Endothelial cell of umbilical vein (primary cell): ENCODE data around the gene ZSCAN12. TPM values are rescaled to one million over a fixed set of nuclear protein-coding genes. Genes with fewer than 3 reads are reported as not detected.

Experiments
- BruUV-seq: library from RNA; stranded (reverse); fragments of 400-500 nt; replicated peaks from 2 replicates; lab custom pipeline; 2021; lab: Mats Ljungman, UMichigan
- CTCF ChIA-PET: fragments of 300-600, 350-600 bp; sonication (Branson Sonifier 250); formaldehyde crosslinking; loops from one replicate; lab custom pipeline; 2021; ENCODE audit warnings: antibody characterized with exemption, inconsistent platforms; lab: Charles Lee
- POLR2A ChIA-PET: fragments of 300-600, 350-600 bp; sonication (Branson Sonifier 250); formaldehyde crosslinking; loops from one replicate; lab custom pipeline; 2021; ENCODE audit warnings: antibody characterized with exemption, inconsistent platforms; lab: Charles Lee
- DNase-seq: peaks from one replicate; pipeline ENCODE4 v3.0.0-alpha.2; 2011; ENCODE audit warnings: low read depth, low spot score
- FAIRE-seq: peaks from 2 replicates; lab custom pipeline; 2011; peaks lifted over from hg19 to GRCh38; lab: Jason Lieb, UNC
- H2AFZ ChIP-seq: 2 replicates; pipeline ENCODE4 v1.6.0; 2012; ENCODE audit warnings: low read depth, low read length, control low read depth, inconsistent platforms
- H3K27ac ChIP-seq: 2 replicates; pipeline ENCODE4 v1.5.1; 2011; ENCODE audit warnings: low read depth, mild to moderate bottlenecking, control low read depth, low read length, moderate library complexity; ENCODE audit not compliant: insufficient read depth
- H3K27me3 ChIP-seq, 2 experiments: 2 replicates each; pipeline versions ENCODE4 v1.6.0 to v1.6.1; 2011; ENCODE audit warnings: low read length in 2 of 2, mixed read lengths in 1 of 2; ENCODE audit not compliant: control insufficient read depth in 2 of 2, insufficient read depth in 2 of 2
- H3K36me3 ChIP-seq, 2 experiments: 2 replicates in 1 of 2; 3 replicates in 1 of 2; pipeline ENCODE4 v1.5.1; 2011; ENCODE audit warnings: low read length in 2 of 2, mild to moderate bottlenecking in 1 of 2, moderate library complexity in 1 of 2; ENCODE audit not compliant: control insufficient read depth in 2 of 2, insufficient read depth in 2 of 2; ENCODE audit errors: extremely low read depth in 1 of 2
- H3K4me1 ChIP-seq: 3 replicates; pipeline ENCODE4 v1.5.1; 2011; ENCODE audit warnings: mild to moderate bottlenecking, low read length; ENCODE audit not compliant: control insufficient read depth, insufficient read depth; ENCODE audit errors: extremely low read depth
- H3K4me2 ChIP-seq: 2 replicates; pipeline ENCODE4 v1.6.1; 2011; ENCODE audit warnings: low read length, control low read depth, mixed read lengths; ENCODE audit not compliant: insufficient read depth
- H3K4me3 ChIP-seq, 3 experiments: fragments of 200-600 bp in 1 of 3; sonication (generic), shearing (Covaris generic) in 1 of 3; replicated peaks in 1 of 3; 2 replicates each; pipeline ENCODE4 v1.5.1; 2011 to 2016; ENCODE audit warnings: control low read depth in 3 of 3, low read length in 3 of 3, mild to moderate bottlenecking in 2 of 3, inconsistent platforms in 1 of 3, low read depth in 1 of 3, moderate library complexity in 1 of 3; ENCODE audit not compliant: insufficient read depth in 1 of 3
- H3K79me2 ChIP-seq: 2 replicates; pipeline ENCODE4 v1.6.0; 2012; ENCODE audit warnings: low read length, inconsistent platforms; ENCODE audit not compliant: control insufficient read depth, insufficient read depth
- H3K9ac ChIP-seq: replicated peaks from 2 replicates; pipeline ENCODE3; 2011; ENCODE audit warnings: low read length, control low read depth; ENCODE audit not compliant: insufficient read depth; ENCODE audit errors: extremely low read depth
- H3K9me1 ChIP-seq: replicated peaks from 3 replicates; pipeline ENCODE4 v1.6.0; 2011; ENCODE audit warnings: mild to moderate bottlenecking, low read length; ENCODE audit not compliant: control insufficient read depth, insufficient read depth; ENCODE audit errors: extremely low read depth
- H3K9me3 ChIP-seq: replicated peaks from 2 replicates; pipeline ENCODE4 v1.5.1; 2012; ENCODE audit warnings: low read length, inconsistent platforms; ENCODE audit not compliant: control insufficient read depth, insufficient read depth
- H4K20me1 ChIP-seq: replicated peaks from 2 replicates; pipeline ENCODE3; 2011; ENCODE audit warnings: mild to moderate bottlenecking, low read length; ENCODE audit not compliant: control insufficient read depth, insufficient read depth; ENCODE audit errors: extremely low read depth
- CTCF ChIP-seq, 2 donors: IDR thresholded peaks; 1 replicate in 1 of 2; 2 replicates in 1 of 2; pipeline ENCODE4 v1.5.1; 2011; ENCODE audit warnings: low read length in 2 of 2, mild to moderate bottlenecking in 2 of 2, moderate library complexity in 2 of 2, control low read depth in 1 of 2, inconsistent platforms in 1 of 2, low read depth in 1 of 2; ENCODE audit not compliant: insufficient read depth in 1 of 2; ENCODE audit errors: extremely low read depth in 1 of 2
- EZH2 ChIP-seq: IDR thresholded peaks from 2 replicates; pipeline ENCODE4 v1.6.1; 2012; ENCODE audit warnings: borderline replicate concordance, low read depth, mild to moderate bottlenecking, moderate library complexity, low read length, inconsistent platforms; ENCODE audit not compliant: severe bottlenecking
- FOS ChIP-seq: IDR thresholded peaks from 2 replicates; pipeline ENCODE4 v1.6.1; 2011; ENCODE audit warnings: mild to moderate bottlenecking, low read length, moderate library complexity, borderline replicate concordance; ENCODE audit not compliant: insufficient read depth
- GATA2 ChIP-seq: IDR thresholded peaks from 2 replicates; pipeline ENCODE4 v1.7.0; 2011; ENCODE audit warnings: low read depth, mild to moderate bottlenecking, moderate library complexity, mixed read lengths, low read length; ENCODE audit not compliant: insufficient read length, insufficient read depth
- JUN ChIP-seq: IDR thresholded peaks from 2 replicates; pipeline ENCODE4 v1.6.1; 2011; ENCODE audit warnings: borderline replicate concordance, low read depth; ENCODE audit not compliant: insufficient read length, insufficient read depth
- MAX ChIP-seq: IDR thresholded peaks from 2 replicates; pipeline ENCODE4 v1.6.1; 2011; ENCODE audit not compliant: insufficient read depth, insufficient read length
- MYC ChIP-seq: IDR thresholded peaks from one replicate; pipeline ENCODE4 v1.6.1; 2011; ENCODE audit warnings: mild to moderate bottlenecking, low read depth, low read length
- POLR2A ChIP-seq: IDR thresholded peaks from 2 replicates; pipeline ENCODE4 v1.6.1; 2012; ENCODE audit warnings: low read depth, mild to moderate bottlenecking, control low read depth, low read length
- POLR2AphosphoS5 ChIP-seq: IDR thresholded peaks from 2 replicates; pipeline ENCODE4 v1.6.1; 2012; ENCODE audit warnings: low read depth, mild to moderate bottlenecking, control low read depth, low read length, moderate library complexity; ENCODE audit not compliant: insufficient read depth
- dilution Hi-C: fragments of 300-500 bp; cut with MboI; formaldehyde crosslinking; loops from one replicate; pipeline ENCODE4 v1.15.0; 2019; ENCODE audit warnings: low sequenced_read_pairs; ENCODE audit not compliant: extremely low pct_ligation_motif_present
- intact Hi-C: fragments of 100-400 bp; cut with micrococcal nuclease; formaldehyde crosslinking; loops from one replicate; pipeline ENCODE4 v1.10.0; 2022
- polyA plus RNA-seq, 4 experiments: library from polyadenylated mRNA; depleted of rRNA in 3 of 4; stranded (reverse) in 3 of 4; unstranded in 1 of 4; fragments of >200 nt; gene quantifications; 2 replicates each; pipeline versions ENCODE4 v1.2.1 to v1.2.3, GENCODE V29; 2011 to 2012; ENCODE audit warnings: missing spikeins in 1 of 4
- total RNA-seq: library from RNA; stranded (reverse); gene quantifications from 2 replicates; pipeline ENCODE4 v1.2.3, GENCODE V29; 2021

ZSCAN12 gene
- total and polyA plus RNA-seq, 2 donors (not counting 3 experiments of a cell fraction or from before 2014, with no cell fraction given) = 1.3 to 4.4 TPM

GRCh38 chr6:28333599-28334018, 65.9 kb downstream of the ZSCAN12 start:
- ChIA-PET CTCF (interaction anchor here (2.3 kb wide), 1 partner anchor 22 kb away, joined by 9 read pairs; no protein-coding TSS in a partner anchor), POLR2A (no interaction called here)
- H4K20me1 ChIP-seq = no peaks in the 10 kb centered on the region
- no peak overlapping the region for H3K9ac ChIP-seq
- BruUV-seq = no TSS peak
- FAIRE-seq (no peak), DNase-seq (no peak)
- peaks cover 15% of the 10 kb centered on the region for H3K4me1 ChIP-seq
- no peak overlapping the region for H3K4me2 ChIP-seq
- no peak for TF ChIP-seq GATA2
- TF ChIP-seq CTCF (IDR thresholded peaks at IDR 0.05; ENCODE audit: extremely low read depth in 1 of 2, insufficient read depth in 1 of 2, low read depth in 1 of 2, low read length in 2 of 2) = no peak
- no peak for TF ChIP-seq MYC
- TF ChIP-seq FOS = no peak
- TF ChIP-seq JUN = no peak
- no peak for TF ChIP-seq POLR2A
- TF ChIP-seq POLR2AphosphoS5 = no peak
- TF ChIP-seq EZH2 = no peak
- no peak for TF ChIP-seq MAX
- intact Hi-C loops (loop anchor here (2.0 kb wide), 1 partner anchor 253 kb away; the partner anchor contains the start of gene ZNF165), dilution Hi-C loops (no loop called here)
- no peaks in the 10 kb centered on the region for H3K27me3 ChIP-seq
- H3K9me1 ChIP-seq = no peaks in the 10 kb centered on the region
- no peak overlapping the region for H3K4me3 ChIP-seq
- no peaks in the 10 kb centered on the region for H3K36me3 ChIP-seq
- no peak overlapping the region for H3K27ac ChIP-seq
- no peak overlapping the region for H2AFZ ChIP-seq
- H3K79me2 ChIP-seq = no peaks in the 10 kb centered on the region
- no peaks in the 10 kb centered on the region for H3K9me3 ChIP-seq
